Tibial nerve (tissue), 4 donors: ENCODE results near the gene GTPBP2.

Experiments used
- CTCF ChIP-seq, 5 experiments: fragments of 200-600 bp in 3 of 5; fragments of 450-650 bp in 2 of 5; sonication (generic) in 3 of 5; IDR thresholded peaks; one replicate each; pipeline ENCODE4 v1.5.1; 2016 to 2019; ENCODE audit warnings: antibody characterized with exemption in 5 of 5, mild to moderate bottlenecking in 3 of 5, moderate library complexity in 2 of 5
- EP300 ChIP-seq, 2 donors: sonication (generic); formaldehyde crosslinking; IDR thresholded peaks; one replicate each; pipeline ENCODE4 v1.6.1; 2017; ENCODE audit warnings: antibody characterized with exemption in 2 of 2, mild to moderate bottlenecking in 1 of 2

GRCh38 chr6:43678341-43678740, 49.3 kb upstream of the GTPBP2 start:
- TF ChIP-seq EP300 (IDR thresholded peaks at IDR 0.05) (no peak), CTCF (IDR thresholded peaks at IDR 0.05) (no peak)
